Heart right ventricle (tissue), 16 donors: ENCODE data around the gene DTD1. TPM values are rescaled to one million over a fixed set of nuclear protein-coding genes. Genes with fewer than 3 reads are reported as not detected.

Source experiments
- ATAC-seq, 8 donors: fragments of 200-7000 bp; cut with Tn5 transposase; one replicate each; pipeline ENCODE4 v1.9.1; 2020; ENCODE audit warnings: mild to moderate bottlenecking in 8 of 8, moderate library complexity in 8 of 8, moderate number of reproducible peaks in 1 of 8
- DNase-seq, 2 donors: peaks; one replicate each; pipeline ENCODE4 v3.0.0-alpha.2; 2020
- H3K27ac ChIP-seq, 10 donors: fragments of 200-600 bp; sonication (generic) in 2 of 10; one replicate each; pipeline versions ENCODE4 v1.5.0 to v1.8.0; 2020 to 2022; ENCODE audit warnings: mild to moderate bottlenecking in 3 of 10
- H3K27me3 ChIP-seq, 7 donors: fragments of 200-600 bp; one replicate each; pipeline ENCODE4 v1.8.0; 2021 to 2022; ENCODE audit warnings: mild to moderate bottlenecking in 2 of 7
- H3K36me3 ChIP-seq, 9 donors: fragments of 200-600 bp; sonication (generic) in 1 of 9; one replicate each; pipeline versions ENCODE4 v1.5.0 to v1.8.0; 2020 to 2022; ENCODE audit warnings: mild to moderate bottlenecking in 2 of 9
- H3K4me1 ChIP-seq, 9 donors: fragments of 200-600 bp; sonication (generic) in 1 of 9; one replicate each; pipeline versions ENCODE4 v1.5.0 to v1.8.0; 2020 to 2022; ENCODE audit warnings: mild to moderate bottlenecking in 4 of 9
- H3K4me3 ChIP-seq, 10 donors: fragments of 200-600 bp; sonication (generic) in 2 of 10; one replicate each; pipeline versions ENCODE4 v1.5.0 to v1.8.0; 2020 to 2022; ENCODE audit warnings: mild to moderate bottlenecking in 7 of 10, moderate library complexity in 2 of 10
- H3K9me3 ChIP-seq, 11 donors: fragments of 200-600 bp in 10 of 11; sonication (generic) in 2 of 11; one replicate each; pipeline versions ENCODE4 v1.5.0 to v1.8.0; 2013 to 2022; ENCODE audit warnings: mild to moderate bottlenecking in 2 of 11, control low read depth in 1 of 11, moderate library complexity in 1 of 11
- WGBS, 2 donors: extraction: QIAGEN DNeasy Blood & Tissue Kit; methylation state at CpG; one replicate each; pipeline ENCODE4 v1.1.7; 2013; ENCODE audit warnings: inconsistent platforms in 1 of 2; 5-methylcytosine and 5-hydroxymethylcytosine counted together
- intact Hi-C, 10 donors: fragments of 100-400 bp; cut with DNase I; formaldehyde crosslinking; loops; one replicate each; pipeline versions ENCODE4 v1.11.1 to v1.14.2; 2022
- polyA plus RNA-seq, 2 donors: library from polyadenylated mRNA; stranded (reverse); fragments of 200-250 nt; gene quantifications; one replicate each; pipeline ENCODE4 v1.2.3, GENCODE V29; 2013
- total RNA-seq, 10 donors: library from RNA; stranded (reverse); fragmentation: NEBNext Ultra II Directional in 3 of 10; extraction: Animal tissue kit (Norgen Biotek cat#: 25700) in 3 of 10; gene quantifications; one replicate each; pipeline versions ENCODE4 v1.2.1 to v1.2.4, GENCODE V29; 2021 to 2023
- TF ChIP-seq, protein P1 (sequence below), 9 donors: fragments of 200-600 bp; sonication (generic) in 2 of 9; IDR thresholded peaks; one replicate each; pipeline versions ENCODE4 v1.5.0 to v1.8.0; 2021 to 2022; ENCODE audit warnings: antibody characterized with exemption in 9 of 9, mild to moderate bottlenecking in 5 of 9, moderate library complexity in 1 of 9
- donor health status: Arrhythmogenic right ventricular cardiomyopathy.
- donor health status: ischemic (EF 13 %, LVEDD 7.1; RV severe dilation, severe dysfunction).
- donor health status: healthy with polysubstance abuse.
- donor health status: DM: no; HTN: yes; CAD: no.
- donor health status: DM: no; HTN: no; CAD: no.
- donor health status: ischemic (EF 25% LVEDD 6.9; RV normal size, moderate dysfunction).
- donor health status: ischemic (EF 25% LVEDD 5.7; RV mildly dilated, moderate dysfunction).
- donor health status: healthy.
- donor health status: DM: yes; HTN: yes; CAD: no.
- donor health status: Ischemic cardiomyopathy.
- donor health status: ischemic (EF 35%, LVEDD 5.7; RV mildly dilated, moderate dysfunction).
- donor health status: nonischemic (EF 11% LVEDD 7.7; RV severe dilation, severe dysfunction).
- donor health status: DM: yes; HTN: yes; CAD: no.
- donor health status: PGD.
- donor health status: ischemic (EF 29% LVEDD 5.4; RV normal size, mild dysfunction).
- donor health status: nonischemic (EF 23%, LVEDD 6.1; RV moderate dilation, normal function).

Gene DTD1
- total and polyA plus RNA-seq, 12 donors, result 5.2 to 31.9 (median 14.3) TPM

DNA sequence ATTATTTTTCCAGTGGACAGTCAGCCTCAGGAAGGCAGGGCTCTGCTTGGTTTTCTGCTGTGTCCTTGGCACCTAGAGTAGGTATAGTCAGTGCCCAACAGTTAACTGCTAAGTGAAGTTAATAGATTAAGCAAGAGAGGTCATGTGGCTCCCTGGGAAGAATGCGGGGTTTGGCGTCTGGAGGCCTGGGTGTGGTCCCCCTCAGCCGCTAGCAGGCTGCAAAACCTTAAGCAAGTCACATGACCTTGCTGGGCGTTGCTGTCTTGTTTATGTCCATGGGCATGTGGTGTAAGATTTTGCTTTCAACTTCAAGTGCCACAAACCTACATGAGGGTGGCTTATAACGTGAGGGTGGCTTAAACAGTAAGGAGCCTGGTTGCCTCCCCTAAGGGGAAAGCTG, 150.2 kb downstream of the DTD1 start:
- H3K4me1 ChIP-seq, result peaks cover 0 to 22% (median 0%) of the 10 kb centered on the region in 9 donors
- intact Hi-C loops, result loop anchor here in 1 of 10 donors (5.0 kb wide), 1 partner anchor 36 kb away; no protein-coding TSS in a partner anchor
- no peaks in the 10 kb centered on the region for H3K36me3 ChIP-seq
- no peaks in the 10 kb centered on the region for H3K27me3 ChIP-seq
- 82 to 88% methylated on average over 5 of the region's 5 CpGs for WGBS, 2 donors
- no peak for DNase-seq
- H3K9me3 ChIP-seq, result no peaks in the 10 kb centered on the region
- TF ChIP-seq, protein P1, sequence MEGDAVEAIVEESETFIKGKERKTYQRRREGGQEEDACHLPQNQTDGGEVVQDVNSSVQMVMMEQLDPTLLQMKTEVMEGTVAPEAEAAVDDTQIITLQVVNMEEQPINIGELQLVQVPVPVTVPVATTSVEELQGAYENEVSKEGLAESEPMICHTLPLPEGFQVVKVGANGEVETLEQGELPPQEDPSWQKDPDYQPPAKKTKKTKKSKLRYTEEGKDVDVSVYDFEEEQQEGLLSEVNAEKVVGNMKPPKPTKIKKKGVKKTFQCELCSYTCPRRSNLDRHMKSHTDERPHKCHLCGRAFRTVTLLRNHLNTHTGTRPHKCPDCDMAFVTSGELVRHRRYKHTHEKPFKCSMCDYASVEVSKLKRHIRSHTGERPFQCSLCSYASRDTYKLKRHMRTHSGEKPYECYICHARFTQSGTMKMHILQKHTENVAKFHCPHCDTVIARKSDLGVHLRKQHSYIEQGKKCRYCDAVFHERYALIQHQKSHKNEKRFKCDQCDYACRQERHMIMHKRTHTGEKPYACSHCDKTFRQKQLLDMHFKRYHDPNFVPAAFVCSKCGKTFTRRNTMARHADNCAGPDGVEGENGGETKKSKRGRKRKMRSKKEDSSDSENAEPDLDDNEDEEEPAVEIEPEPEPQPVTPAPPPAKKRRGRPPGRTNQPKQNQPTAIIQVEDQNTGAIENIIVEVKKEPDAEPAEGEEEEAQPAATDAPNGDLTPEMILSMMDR (IDR thresholded peaks at IDR 0.05), result no peak
- no peak overlapping the region for H3K4me3 ChIP-seq
- no peak overlapping the region for H3K27ac ChIP-seq
- ATAC-seq, result peak in 1 of 8 donors; percentile 22

- WGBS, 2 donors, result 98 to 99% methylated on average over 2 of the region's 2 CpGs
- peaks cover 0 to 2% (median 0%) of the 10 kb centered on the region in 9 donors for H3K36me3 ChIP-seq
- intact Hi-C loops, result loop anchor here in 1 of 10 donors (5.0 kb wide), 1 partner anchor 37 kb away; no protein-coding TSS in a partner anchor
- H3K9me3 ChIP-seq, result no peaks in the 10 kb centered on the region
- no peak overlapping the region for H3K4me3 ChIP-seq
- no peaks in the 10 kb centered on the region for H3K27me3 ChIP-seq
- ATAC-seq (no peak), DNase-seq (no peak)
- H3K27ac ChIP-seq, result no peak overlapping the region
- TF ChIP-seq, protein P1 (IDR thresholded peaks at IDR 0.05), result no peak
- H3K4me1 ChIP-seq, result peaks cover 0 to 22% (median 0%) of the 10 kb centered on the region in 9 donors
Observed at GRCh38 chr20:18738888-18739287, 151.0 kb downstream of the DTD1 start.

DNA sequence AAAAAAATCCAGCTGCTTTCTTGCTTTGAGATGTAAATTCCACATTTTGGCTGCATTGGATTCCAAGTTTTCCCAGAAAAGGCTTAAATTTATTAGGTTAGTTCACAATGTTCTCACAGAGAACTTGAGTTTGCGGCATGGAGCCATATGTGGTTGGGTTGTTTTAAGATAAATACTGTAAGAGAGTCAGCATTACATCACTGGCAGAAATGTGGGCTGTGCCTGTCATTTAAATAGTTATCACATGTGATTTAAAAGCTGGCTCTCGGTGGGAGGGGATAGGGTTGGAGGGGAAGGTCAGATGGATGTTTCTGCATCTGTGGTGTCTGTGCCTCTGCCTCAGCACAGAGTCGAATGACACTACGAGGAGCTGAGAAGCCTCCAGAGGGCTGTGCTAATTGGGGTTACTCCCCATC, 151.9 kb downstream of the DTD1 start:
- H3K4me1 ChIP-seq, result peaks cover 0 to 22% (median 0%) of the 10 kb centered on the region in 9 donors
- DNase-seq, result no peak
- 31 to 33% methylated on average over 4 of the region's 4 CpGs for WGBS, 2 donors
- H3K36me3 ChIP-seq, result peaks cover 0 to 11% (median under 1%) of the 10 kb centered on the region in 9 donors
- H3K4me3 ChIP-seq, result peak overlapping the region in 1 of 10 donors; percentile 3
- intact Hi-C loops, result loop anchor here in 1 of 10 donors (5.0 kb wide), 2 partner anchors 37 to 53 kb away; no protein-coding TSS in a partner anchor
- peak in 6 of 8 donors; percentile 41 to 77 (median 59) for ATAC-seq
- TF ChIP-seq, protein P1 (IDR thresholded peaks at IDR 0.05), result no peak
- H3K9me3 ChIP-seq, result no peaks in the 10 kb centered on the region
- no peaks in the 10 kb centered on the region for H3K27me3 ChIP-seq
- H3K27ac ChIP-seq, result peak overlapping the region in 2 of 10 donors; percentile 25 to 44

DNA sequence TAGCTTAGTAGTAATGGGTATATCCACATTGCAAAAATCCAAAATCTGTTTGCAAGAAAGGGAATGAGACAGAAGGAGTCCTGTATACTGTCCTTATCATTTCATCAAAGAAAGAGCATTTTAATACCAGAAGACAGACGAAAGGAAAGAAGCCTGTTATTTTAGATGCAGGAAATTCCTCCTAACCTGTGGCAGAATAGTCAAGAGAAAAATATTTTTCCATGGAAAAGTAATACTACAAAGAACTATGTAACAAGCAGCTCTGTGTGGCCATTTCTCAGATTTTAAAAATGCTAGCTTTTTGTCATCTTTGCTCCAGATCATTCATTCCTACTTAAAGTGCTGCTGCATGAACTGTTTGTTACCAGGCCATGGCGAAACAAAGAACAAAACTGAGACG, 152.9 kb downstream of the DTD1 start:
- H3K27me3 ChIP-seq, result no peaks in the 10 kb centered on the region
- WGBS, 2 donors, result 88 to 93% methylated on average over 3 of the region's 3 CpGs
- H3K36me3 ChIP-seq, result peaks cover 0 to 19% (median 6%) of the 10 kb centered on the region in 9 donors
- TF ChIP-seq, protein P1 (IDR thresholded peaks at IDR 0.05), result no peak
- H3K9me3 ChIP-seq, result no peaks in the 10 kb centered on the region
- H3K4me3 ChIP-seq, result no peak overlapping the region
- no peak for DNase-seq
- no peak overlapping the region for H3K27ac ChIP-seq
- intact Hi-C loops, result loop anchor here in 1 of 10 donors (5.0 kb wide), 1 partner anchor 52 kb away; no protein-coding TSS in a partner anchor
- ATAC-seq, result no peak
- H3K4me1 ChIP-seq, result peaks cover 0 to 22% (median 0%) of the 10 kb centered on the region in 9 donors
